ENCODE measurements around the gene GNB1L. TPM values are rescaled to one million over a fixed set of nuclear protein-coding genes. Genes with fewer than 3 reads are reported as not detected.

Gene GNB1L
- total and polyA plus RNA-seq, 2 of the 13 experiments (the other 11 are each of a cell fraction or from before 2014, with no cell fraction given): 2.5 to 7.4 TPM

- TF ChIP-seq ZNF546 (CRISPR knock-in tag; conservative IDR thresholded peaks at IDR 0.05): peak; percentile 51; the same call in 1 of the 2 replicates
Measured at GRCh38 chr22:19824926-19825339, 29.7 kb downstream of the GNB1L start (continued).

- 14% methylated on average over 9 of the region's 16 CpGs for WGBS (ENCODE audit: low lambda C conversion rate)
- DNase-seq (ENCODE audit: low spot score): peak; percentile 41
- peak overlapping the region; percentile 69 for H3K9ac ChIP-seq (ENCODE audit: insufficient read depth, low read depth, low read length)
- CTCF ChIA-PET (ENCODE audit: low intra/inter-chr PET ratio, low total read pairs): no interaction called here
- no peaks in the 10 kb centered on the region for H3K36me3 ChIP-seq (replicated peaks in 1 of 2; ENCODE audit: control insufficient read depth in 1 of 2, insufficient read depth in 2 of 2, low read length in 2 of 2)
- BruUV-seq (replicated peaks): no TSS peak
- H3K79me2 ChIP-seq (ENCODE audit: insufficient read depth, low read length): no peaks in the 10 kb centered on the region
- in situ Hi-C loops (cut with HindIII; ENCODE audit: extremely low pct_ligation_motif_present, low pct_unique_long_range_greater_than_20kb) (no loop called here), intact Hi-C loops (cut with micrococcal nuclease; ENCODE audit: unreplicated experiment) (loop anchor here (1.0 to 5.0 kb wide), 2 partner anchors 17 to 68 kb away; no protein-coding TSS in a partner anchor)
- POLR2A ChIA-PET: interaction anchor here (0.5 to 1.8 kb wide), 4 partner anchors 8 to 125 kb away, joined by 3 to 12 read pairs (median 4); partner anchors contain the start of genes GNB1L and RTL10
- H3K27ac ChIP-seq (ENCODE audit: extremely low read length, insufficient read depth, low read length): peak overlapping the region; percentile 77
- H3K4me1 ChIP-seq (ENCODE audit: insufficient read depth, low read length): peaks cover 48% of the 10 kb centered on the region
- FAIRE-seq: peak; percentile 82
- no peaks in the 10 kb centered on the region for H3K9me3 ChIP-seq (ENCODE audit: low read length)
- peak overlapping the region; percentile 11 to 58 (median 34); a peak in 5 of 6 replicates for H3K4me3 ChIP-seq (replicated peaks in 1 of 3; ENCODE audit: insufficient read depth in 1 of 3, low read depth in 2 of 3, low read length in 3 of 3)
- peak overlapping the region; percentile 83 for H2AFZ ChIP-seq (ENCODE audit: low read length)
- peak overlapping the region; percentile 83 for H3K4me2 ChIP-seq (ENCODE audit: low read depth, low read length)
- no peaks in the 10 kb centered on the region for H3K27me3 ChIP-seq (ENCODE audit: control insufficient read depth in 1 of 2, insufficient read depth in 2 of 2, low read length in 2 of 2)
- no peaks in the 10 kb centered on the region for H4K20me1 ChIP-seq (ENCODE audit: insufficient read depth, low read length)
- ATAC-seq: peak; percentile 91
- no peak for TF ChIP-seq IRF1 (CRISPR knock-in tag; IDR thresholded peaks at IDR 0.05; ENCODE audit: low read depth)
- TF ChIP-seq NFE2L1 (CRISPR knock-in tag; IDR thresholded peaks at IDR 0.05; ENCODE audit: borderline replicate concordance): no peak
- TF ChIP-seq CEBPB (IDR thresholded peaks at IDR 0.05; ENCODE audit: borderline replicate concordance, low read depth, low read length): peak; percentile 98
- TF ChIP-seq ZNF318 (CRISPR knock-in tag; IDR thresholded peaks at IDR 0.05): no peak
- TF ChIP-seq ZNF329 (CRISPR knock-in tag; IDR thresholded peaks at IDR 0.05; ENCODE audit: low read depth): no peak
- TF ChIP-seq GMEB1 (CRISPR knock-in tag; IDR thresholded peaks at IDR 0.05; ENCODE audit: borderline replicate concordance): no peak; the same call in 1 of the 2 replicates
Measured at GRCh38 chr22:19824212-19824925, 30.3 kb downstream of the GNB1L start.

Measured in HepG2 (cell line).